ENCODE measurements around the gene MLC1. TPM values are rescaled to one million over a fixed set of nuclear protein-coding genes. Genes with fewer than 3 reads are reported as not detected.

MLC1 gene
- total RNA-seq: 2.3 TPM
- long read RNA-seq, partial matches to known transcripts: 0 of 2 reads
- long read RNA-seq, other reads (novel, unspliced or antisense): 1 of 2 reads

GRCh38 chr22:50085211-50085972, at the start of gene MLC1:
TSS of gene MLC1 (minus strand) at chr22:50085426. CDS start at chr22:50084902, 524 bp downstream.
- no peak for DNase-seq
- intact Hi-C loops (cut with DNase I): no loop called here
- peak within 1 kb of the TSS; percentile 14 for H3K4me3 ChIP-seq

GRCh38 chr22:50134481-50134880, 49.3 kb upstream of the MLC1 start:
- TF ChIP-seq CTCF (IDR thresholded peaks at IDR 0.05): no peak
- no peaks in the 10 kb centered on the region for H3K4me1 ChIP-seq
- H3K36me3 ChIP-seq: no peaks in the 10 kb centered on the region
- ATAC-seq (no peak), DNase-seq (no peak)
- H3K27me3 ChIP-seq: peaks cover 8% of the 10 kb centered on the region
- H3K4me3 ChIP-seq: no peak overlapping the region
- no peaks in the 10 kb centered on the region for H3K9me3 ChIP-seq
- intact Hi-C loops (cut with DNase I): no loop called here
- H3K27ac ChIP-seq: no peak overlapping the region

More at GRCh38 chr22:50085211-50085972, at the start of gene MLC1:
- H3K36me3 ChIP-seq: no peaks in the 10 kb centered on the region
- peaks cover 8% of the 10 kb centered on the region for H3K27me3 ChIP-seq
- peak; percentile 19 for ATAC-seq
- H3K27ac ChIP-seq: peak within 1 kb of the TSS; percentile 3
- peaks cover 8% of the 10 kb centered on the region for H3K4me1 ChIP-seq
- TF ChIP-seq CTCF (IDR thresholded peaks at IDR 0.05): no peak
- H3K9me3 ChIP-seq: no peaks in the 10 kb centered on the region

- no peak for TF ChIP-seq CTCF (IDR thresholded peaks at IDR 0.05)
- no peak for DNase-seq
- Histone ChIP-seq H3K9me3 (no peaks in the 10 kb centered on the region), H3K27me3 (peaks cover 8% of the 10 kb centered on the region), H3K4me3 (no peak overlapping the region), H3K27ac (no peak overlapping the region), H3K4me1 (no peaks in the 10 kb centered on the region), H3K36me3 (no peaks in the 10 kb centered on the region)
- ATAC-seq: no peak
- intact Hi-C loops (cut with DNase I): no loop called here
Measured at GRCh38 chr22:50131894-50132293, 46.7 kb upstream of the MLC1 start.

GRCh38 chr22:50129121-50129736, 44.0 kb upstream of the MLC1 start:
- no peak for ATAC-seq

GRCh38 chr22:50125029-50125428, 39.8 kb upstream of the MLC1 start:
- peaks cover 1% of the 10 kb centered on the region for H3K27me3 ChIP-seq
- no peak for TF ChIP-seq CTCF (IDR thresholded peaks at IDR 0.05)
- H3K36me3 ChIP-seq: no peaks in the 10 kb centered on the region
- H3K4me3 ChIP-seq: no peak overlapping the region
- peaks cover 12% of the 10 kb centered on the region for H3K9me3 ChIP-seq
- ATAC-seq: no peak
- no peak overlapping the region for H3K27ac ChIP-seq
- DNase-seq: no peak
- H3K4me1 ChIP-seq: no peaks in the 10 kb centered on the region
- intact Hi-C loops (cut with DNase I): no loop called here

More at GRCh38 chr22:50129121-50129736, 44.0 kb upstream of the MLC1 start:
- peaks cover 8% of the 10 kb centered on the region for H3K27me3 ChIP-seq
- no peak for DNase-seq
- no peaks in the 10 kb centered on the region for H3K36me3 ChIP-seq
- no peaks in the 10 kb centered on the region for H3K9me3 ChIP-seq
- intact Hi-C loops (cut with DNase I): no loop called here
- TF ChIP-seq CTCF (IDR thresholded peaks at IDR 0.05): no peak
- H3K27ac ChIP-seq: no peak overlapping the region
- no peaks in the 10 kb centered on the region for H3K4me1 ChIP-seq
- H3K4me3 ChIP-seq: no peak overlapping the region
